Panc1 (cell line): Measurements from ENCODE around the gene PPP6R2. TPM values are rescaled to one million over a fixed set of nuclear protein-coding genes. Genes with fewer than 3 reads are reported as not detected.

Experiments used
- ATAC-seq: fragments of 200-7000 bp; cut with Tn5 transposase; 2 replicates; pipeline ENCODE4 v1.9.1; 2020; ENCODE audit warnings: mild to moderate bottlenecking, moderate library complexity
- BruUV-seq: library from RNA; stranded (reverse); fragments of 400-500 nt; replicated peaks from 2 replicates; lab custom pipeline; 2021; lab: Mats Ljungman, UMichigan
- CTCF ChIA-PET: fragments of 300-600 bp; sonication (Branson Sonifier 250); formaldehyde crosslinking; loops from one replicate; lab custom pipeline; 2022; ENCODE audit warnings: antibody characterized with exemption; lab: Charles Lee
- POLR2A ChIA-PET: fragments of 300-600 bp; sonication (Branson Sonifier 250); formaldehyde crosslinking; loops from one replicate; lab custom pipeline; 2022; ENCODE audit warnings: antibody characterized with exemption; lab: Charles Lee
- DNase-seq: peaks from one replicate; pipeline ENCODE4 v3.0.0-alpha.2; 2010; ENCODE audit warnings: low read depth, low spot score
- H3K27ac ChIP-seq: 2 replicates; pipeline ENCODE4 v1.5.1; 2011; ENCODE audit warnings: mild to moderate bottlenecking, low read length, inconsistent platforms
- H3K27me3 ChIP-seq: fragments of 200-500 bp; sonication (Bioruptor generic); 2 replicates; pipeline ENCODE4 v1.6.0; 2014; ENCODE audit warnings: low read length, inconsistent platforms; ENCODE audit not compliant: control insufficient read depth, insufficient read depth
- H3K36me3 ChIP-seq: fragments of 200-500 bp; sonication (Bioruptor generic); 2 replicates; pipeline ENCODE4 v1.5.1; 2014; ENCODE audit warnings: inconsistent platforms, mild to moderate bottlenecking, low read length, moderate library complexity; ENCODE audit not compliant: control insufficient read depth, insufficient read depth
- H3K4me1 ChIP-seq: 2 replicates; pipeline ENCODE4 v1.5.1; 2011; ENCODE audit warnings: inconsistent platforms, mild to moderate bottlenecking, low read length, moderate library complexity; ENCODE audit not compliant: control insufficient read depth, insufficient read depth
- H3K4me3 ChIP-seq, 2 experiments: 2 replicates each; pipeline ENCODE4 v1.5.1; 2011 to 2012; ENCODE audit warnings: low read depth in 2 of 2, low read length in 2 of 2, mild to moderate bottlenecking in 2 of 2, inconsistent platforms in 1 of 2, moderate library complexity in 1 of 2
- H3K9me3 ChIP-seq: fragments of 200-500 bp; sonication (Bioruptor generic); 2 replicates; pipeline ENCODE4 v1.5.1; 2014; ENCODE audit warnings: low read depth, mild to moderate bottlenecking, inconsistent platforms, low read length, moderate library complexity; ENCODE audit not compliant: control insufficient read depth, insufficient read depth
- POLR2AphosphoS5 ChIP-seq: IDR thresholded peaks from 2 replicates; pipeline ENCODE4 v1.6.1; 2012; ENCODE audit warnings: mild to moderate bottlenecking, low read depth, low read length, moderate library complexity
- SIN3A ChIP-seq: IDR thresholded peaks from 2 replicates; pipeline ENCODE4 v1.6.1; 2012; ENCODE audit warnings: low read depth, mild to moderate bottlenecking, low read length, moderate library complexity, borderline replicate concordance; ENCODE audit not compliant: insufficient read depth
- TCF7L2 ChIP-seq: IDR thresholded peaks from 2 replicates; pipeline ENCODE4 v1.6.1; 2011; ENCODE audit warnings: mild to moderate bottlenecking, low read depth, low read length, inconsistent platforms
- in situ Hi-C: cut with HindIII; loops from 2 replicates; pipeline ENCODE4 v1.10.0; 2016; ENCODE audit warnings: low sequenced_read_pairs, low pct_unique_long_range_greater_than_20kb
- intact Hi-C: fragments of 100-400 bp; cut with micrococcal nuclease; formaldehyde crosslinking; loops from one replicate; pipeline ENCODE4 v1.10.0; 2022; ENCODE audit not compliant: unreplicated experiment
- total RNA-seq: library from RNA; stranded (reverse); gene quantifications from one replicate; pipeline ENCODE4 v1.2.1, GENCODE V29; 2021; ENCODE audit not compliant: unreplicated experiment
- TF ChIP-seq, protein P1 (sequence below), 2 experiments: IDR thresholded peaks; 2 replicates each; pipeline ENCODE4 v1.6.1; 2011 to 2012; ENCODE audit warnings: low read depth in 2 of 2, control low read depth in 1 of 2, low read length in 1 of 2, mild to moderate bottlenecking in 1 of 2, moderate library complexity in 1 of 2; ENCODE audit not compliant: insufficient read depth in 1 of 2
- TF ChIP-seq, protein P2 (sequence below): fragments of 450-650 bp; IDR thresholded peaks from 2 replicates; pipeline ENCODE4 v1.5.1; 2017; ENCODE audit warnings: mild to moderate bottlenecking

PPP6R2 gene
- total RNA-seq, 1 experiment from 2014 or later = 52.8 TPM

DNA sequence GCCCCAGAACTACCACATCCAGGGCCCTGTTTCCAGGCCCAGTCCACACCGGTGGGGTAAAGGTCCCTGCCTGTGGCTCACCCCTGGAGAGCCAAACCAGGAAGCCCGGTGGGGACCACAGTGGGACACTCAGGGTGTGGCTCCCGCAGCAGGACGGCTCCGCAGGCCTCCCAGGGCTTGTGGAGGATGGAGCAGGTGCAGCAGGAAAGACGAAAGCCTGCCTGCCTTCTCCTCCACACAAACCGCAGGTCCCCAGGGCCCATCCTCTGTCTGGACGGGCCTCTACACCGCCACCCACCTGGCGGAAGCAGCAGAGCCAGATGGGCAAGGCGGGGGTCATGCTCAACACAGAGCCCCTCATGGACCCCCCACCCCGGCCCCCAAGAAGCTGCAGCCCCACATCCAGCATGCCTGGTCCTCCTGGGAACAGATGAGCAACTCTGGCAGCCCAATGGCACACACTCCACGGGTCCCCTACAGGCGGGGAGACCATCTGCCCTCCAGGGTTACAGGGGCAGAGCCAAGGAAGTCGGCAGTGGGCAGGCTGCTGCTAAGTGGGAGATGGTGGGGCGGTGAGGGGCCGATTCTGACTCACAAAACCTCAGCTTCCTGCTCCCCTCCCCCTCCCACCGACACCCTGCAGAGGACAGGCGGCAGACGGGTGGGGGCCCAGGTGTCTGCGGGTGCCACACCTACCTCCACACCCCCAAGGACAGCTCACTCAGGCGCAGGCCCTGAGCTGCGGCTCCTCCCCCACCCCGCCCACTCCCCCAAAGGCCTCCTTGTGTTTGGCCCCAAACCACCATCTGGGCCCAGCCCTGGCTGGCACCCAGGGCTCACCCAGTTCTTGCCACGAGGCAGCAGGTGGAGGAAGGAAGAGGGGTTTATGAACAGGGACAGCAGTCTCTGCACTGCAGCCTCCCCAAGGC lies 126.5 kb downstream of the PPP6R2 start:
- POLR2A ChIA-PET = no interaction called here
- no peak overlapping the region for H3K27ac ChIP-seq
- H3K36me3 ChIP-seq = no peaks in the 10 kb centered on the region; the same call in 1 of the 2 replicates

DNA sequence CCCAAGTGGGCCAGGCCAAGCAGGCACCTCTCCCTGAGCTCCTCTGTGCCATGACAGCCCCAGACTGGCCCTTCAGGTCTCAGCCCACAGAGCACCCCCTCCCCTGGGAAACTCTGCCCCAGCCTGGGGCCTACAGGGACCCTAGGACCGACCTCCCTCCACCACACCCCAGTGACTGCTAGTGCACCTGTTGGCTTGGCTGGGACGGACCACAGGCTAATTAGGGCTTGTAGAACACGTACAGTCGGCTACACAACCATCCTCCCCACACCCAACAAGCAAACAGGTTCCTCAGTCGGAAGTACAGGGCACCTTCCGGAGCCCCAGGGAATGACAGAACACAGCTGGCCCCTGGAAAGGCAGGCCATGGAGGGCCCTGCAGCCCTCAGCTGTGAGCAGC lies 127.4 kb downstream of the PPP6R2 start:
- no peaks in the 10 kb centered on the region; the same call in 1 of the 2 replicates for H3K36me3 ChIP-seq
- POLR2A ChIA-PET = no interaction called here
- no peak for TF ChIP-seq SIN3A
- no peak for TF ChIP-seq POLR2AphosphoS5
- TF ChIP-seq, protein P1, sequence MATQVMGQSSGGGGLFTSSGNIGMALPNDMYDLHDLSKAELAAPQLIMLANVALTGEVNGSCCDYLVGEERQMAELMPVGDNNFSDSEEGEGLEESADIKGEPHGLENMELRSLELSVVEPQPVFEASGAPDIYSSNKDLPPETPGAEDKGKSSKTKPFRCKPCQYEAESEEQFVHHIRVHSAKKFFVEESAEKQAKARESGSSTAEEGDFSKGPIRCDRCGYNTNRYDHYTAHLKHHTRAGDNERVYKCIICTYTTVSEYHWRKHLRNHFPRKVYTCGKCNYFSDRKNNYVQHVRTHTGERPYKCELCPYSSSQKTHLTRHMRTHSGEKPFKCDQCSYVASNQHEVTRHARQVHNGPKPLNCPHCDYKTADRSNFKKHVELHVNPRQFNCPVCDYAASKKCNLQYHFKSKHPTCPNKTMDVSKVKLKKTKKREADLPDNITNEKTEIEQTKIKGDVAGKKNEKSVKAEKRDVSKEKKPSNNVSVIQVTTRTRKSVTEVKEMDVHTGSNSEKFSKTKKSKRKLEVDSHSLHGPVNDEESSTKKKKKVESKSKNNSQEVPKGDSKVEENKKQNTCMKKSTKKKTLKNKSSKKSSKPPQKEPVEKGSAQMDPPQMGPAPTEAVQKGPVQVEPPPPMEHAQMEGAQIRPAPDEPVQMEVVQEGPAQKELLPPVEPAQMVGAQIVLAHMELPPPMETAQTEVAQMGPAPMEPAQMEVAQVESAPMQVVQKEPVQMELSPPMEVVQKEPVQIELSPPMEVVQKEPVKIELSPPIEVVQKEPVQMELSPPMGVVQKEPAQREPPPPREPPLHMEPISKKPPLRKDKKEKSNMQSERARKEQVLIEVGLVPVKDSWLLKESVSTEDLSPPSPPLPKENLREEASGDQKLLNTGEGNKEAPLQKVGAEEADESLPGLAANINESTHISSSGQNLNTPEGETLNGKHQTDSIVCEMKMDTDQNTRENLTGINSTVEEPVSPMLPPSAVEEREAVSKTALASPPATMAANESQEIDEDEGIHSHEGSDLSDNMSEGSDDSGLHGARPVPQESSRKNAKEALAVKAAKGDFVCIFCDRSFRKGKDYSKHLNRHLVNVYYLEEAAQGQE (IDR thresholded peaks at IDR 0.05; ENCODE audit: insufficient read depth in 1 of 2, low read depth in 2 of 2, low read length in 1 of 2) = no peak
- no peak for TF ChIP-seq TCF7L2
- TF ChIP-seq, protein P2, sequence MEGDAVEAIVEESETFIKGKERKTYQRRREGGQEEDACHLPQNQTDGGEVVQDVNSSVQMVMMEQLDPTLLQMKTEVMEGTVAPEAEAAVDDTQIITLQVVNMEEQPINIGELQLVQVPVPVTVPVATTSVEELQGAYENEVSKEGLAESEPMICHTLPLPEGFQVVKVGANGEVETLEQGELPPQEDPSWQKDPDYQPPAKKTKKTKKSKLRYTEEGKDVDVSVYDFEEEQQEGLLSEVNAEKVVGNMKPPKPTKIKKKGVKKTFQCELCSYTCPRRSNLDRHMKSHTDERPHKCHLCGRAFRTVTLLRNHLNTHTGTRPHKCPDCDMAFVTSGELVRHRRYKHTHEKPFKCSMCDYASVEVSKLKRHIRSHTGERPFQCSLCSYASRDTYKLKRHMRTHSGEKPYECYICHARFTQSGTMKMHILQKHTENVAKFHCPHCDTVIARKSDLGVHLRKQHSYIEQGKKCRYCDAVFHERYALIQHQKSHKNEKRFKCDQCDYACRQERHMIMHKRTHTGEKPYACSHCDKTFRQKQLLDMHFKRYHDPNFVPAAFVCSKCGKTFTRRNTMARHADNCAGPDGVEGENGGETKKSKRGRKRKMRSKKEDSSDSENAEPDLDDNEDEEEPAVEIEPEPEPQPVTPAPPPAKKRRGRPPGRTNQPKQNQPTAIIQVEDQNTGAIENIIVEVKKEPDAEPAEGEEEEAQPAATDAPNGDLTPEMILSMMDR = no peak
- H3K4me3 ChIP-seq = no peak overlapping the region
- no TSS peak for BruUV-seq
- no peak for ATAC-seq
- DNase-seq = no peak
- CTCF ChIA-PET = interaction anchor here (0.5 kb wide), 1 partner anchor 19 kb away, joined by 7 read pairs; no protein-coding TSS in a partner anchor
- H3K27ac ChIP-seq = no peak overlapping the region
- intact Hi-C loops = no loop called here
- peaks cover 13% of the 10 kb centered on the region for H3K4me1 ChIP-seq
- H3K9me3 ChIP-seq = no peaks in the 10 kb centered on the region
- in situ Hi-C loops = no loop called here
- H3K27me3 ChIP-seq = no peaks in the 10 kb centered on the region

More for the DNA sequence above, 126.5 kb downstream of the PPP6R2 start:
- CTCF ChIA-PET = no interaction called here
- no TSS peak for BruUV-seq
- no peak for DNase-seq
- ATAC-seq = no peak
- intact Hi-C loops = no loop called here
- TF ChIP-seq POLR2AphosphoS5 = no peak
- TF ChIP-seq, protein P2 = no peak
- TF ChIP-seq SIN3A = no peak
- no peak for TF ChIP-seq TCF7L2
- TF ChIP-seq, protein P1 (IDR thresholded peaks at IDR 0.05; ENCODE audit: insufficient read depth in 1 of 2, low read depth in 2 of 2, low read length in 1 of 2) = no peak
- Histone ChIP-seq H3K27me3 (no peaks in the 10 kb centered on the region), H3K4me3 (no peak overlapping the region), H3K4me1 (peaks cover 11% of the 10 kb centered on the region), H3K9me3 (no peaks in the 10 kb centered on the region)
- in situ Hi-C loops = no loop called here
